A549 (cell line): ENCODE data around the gene KIR2DL1. TPM values are rescaled to one million over a fixed set of nuclear protein-coding genes. Genes with fewer than 3 reads are reported as not detected.
"Not testable (repeated sequence)": the region's sequence is repeated elsewhere in the genome, so short reads cannot be mapped to it uniquely, and the experiment has no call there.

Experiments
- ATAC-seq, 2 experiments: fragments of 200-7000 bp in 1 of 2; fragments of >200 bp in 1 of 2; cut with Nextera tagmentation in 1 of 2; cut with Tn5 transposase in 1 of 2; 3 replicates each; pipeline versions ENCODE4 v1.8.0 to v1.9.1; 2018 to 2020; ENCODE audit warnings: mild to moderate bottlenecking in 1 of 2, moderate library complexity in 1 of 2
- CTCF ChIA-PET: fragments of 300-600 bp; sonication (Branson Sonifier 250); formaldehyde crosslinking; extraction: SDS; loops from one replicate; lab custom pipeline; 2021; ENCODE audit warnings: antibody characterized with exemption, inconsistent platforms; lab: Yijun Ruan, JAX
- POLR2A ChIA-PET: fragments of 350-600 bp; formaldehyde crosslinking; extraction: SDS; loops from one replicate; lab custom pipeline; 2021; ENCODE audit warnings: antibody characterized with exemption, inconsistent platforms; lab: Yijun Ruan, JAX
- DNase-seq, 2 experiments: peaks; one replicate each; pipeline versions ENCODE4 v3.0.0 to v3.0.0-alpha.2; 2011 to 2016; ENCODE audit warnings: low read depth in 1 of 2, low spot score in 1 of 2
- FAIRE-seq: peaks from 2 replicates; lab custom pipeline; 2011; peaks lifted over from hg19 to GRCh38; lab: Jason Lieb, UNC
- H3K27ac ChIP-seq, 2 experiments: fragments of >200 bp; sonication (Bioruptor Twin); formaldehyde crosslinking; 3 replicates each; pipeline ENCODE4 v1.5.1; 2016 to 2017
- H3K4me1 ChIP-seq: fragments of >200 bp; sonication (Bioruptor Twin); formaldehyde crosslinking; 3 replicates; pipeline ENCODE4 v1.6.1; 2016
- H3K4me2 ChIP-seq: fragments of >200 bp; sonication (Bioruptor Twin); formaldehyde crosslinking; 3 replicates; pipeline ENCODE4 v1.6.1; 2016
- H3K4me3 ChIP-seq: fragments of >200 bp; sonication (Bioruptor Twin); formaldehyde crosslinking; 3 replicates; pipeline ENCODE4 v1.5.1; 2016
- H3K9me3 ChIP-seq: fragments of >200 bp; sonication (Bioruptor Twin); formaldehyde crosslinking; 3 replicates; pipeline ENCODE4 v1.6.1; 2016
- BCL3 ChIP-seq: fragments of >200 bp; sonication (Bioruptor Twin); formaldehyde crosslinking; IDR thresholded peaks from 3 replicates; pipeline ENCODE4 v1.6.1; 2016
- BHLHE40 ChIP-seq: IDR thresholded peaks from 2 replicates; pipeline ENCODE4 v1.6.1; 2012; ENCODE audit warnings: low read depth, low read length, inconsistent platforms
- CHD2 ChIP-seq: fragments of 150-350 bp; IDR thresholded peaks from 2 replicates; pipeline ENCODE4 v1.6.1; 2014; ENCODE audit warnings: low read length; ENCODE audit not compliant: partially characterized antibody
- E2F6 ChIP-seq: IDR thresholded peaks from 2 replicates; pipeline ENCODE4 v1.6.1; 2012; ENCODE audit warnings: low read depth, borderline replicate concordance
- HEYL ChIP-seq: fragments of 250-450 bp; sonication (Bioruptor Pico); IDR thresholded peaks from 2 replicates; pipeline ENCODE4 v1.8.0; 2021; ENCODE audit warnings: mild to moderate bottlenecking, moderate library complexity
- JUNB ChIP-seq: fragments of >200 bp; sonication (Bioruptor Twin); formaldehyde crosslinking; IDR thresholded peaks from 2 replicates; pipeline ENCODE4 v1.6.1; 2016
- KDM1A ChIP-seq: fragments of 200-600 bp; sonication (generic); IDR thresholded peaks from 2 replicates; pipeline ENCODE4 v1.6.1; 2016; ENCODE audit warnings: low read depth, mild to moderate bottlenecking
- KDM5A ChIP-seq: fragments of 200-600 bp; sonication (generic); IDR thresholded peaks from 2 replicates; pipeline ENCODE4 v1.6.1; 2016; ENCODE audit warnings: antibody characterized with exemption, mild to moderate bottlenecking
- MAFK ChIP-seq: fragments of 450-650 bp; IDR thresholded peaks from 2 replicates; pipeline ENCODE4 v1.6.1; 2014; ENCODE audit not compliant: partially characterized antibody
- NFE2L2 ChIP-seq: fragments of 150-350 bp; conservative IDR thresholded peaks from 2 replicates; pipeline ENCODE4 v1.6.1; 2014; ENCODE audit warnings: low read length
- PBX3 ChIP-seq: IDR thresholded peaks from 2 replicates; pipeline ENCODE4 v1.6.1; 2012
- PHF8 ChIP-seq: fragments of 200-600 bp; sonication (generic); IDR thresholded peaks from 2 replicates; pipeline ENCODE4 v1.6.1; 2016; ENCODE audit warnings: low read depth, mild to moderate bottlenecking, antibody characterized with exemption, moderate library complexity, borderline replicate concordance
- RAD21 ChIP-seq, 2 experiments: fragments of >200 bp in 1 of 2; sonication (Bioruptor Twin) in 1 of 2; formaldehyde crosslinking in 1 of 2; IDR thresholded peaks in 1 of 2; conservative IDR thresholded peaks in 1 of 2; 2 replicates in 1 of 2; 3 replicates in 1 of 2; pipeline ENCODE4 v1.6.1; 2012 to 2018; ENCODE audit warnings: inconsistent platforms in 1 of 2
- SREBF2 ChIP-seq: fragments of 450-650 bp; IDR thresholded peaks from 2 replicates; pipeline ENCODE4 v1.6.1; 2014; ENCODE audit warnings: mild to moderate bottlenecking, moderate library complexity
- ZC3H11A ChIP-seq: fragments of 450-650 bp; IDR thresholded peaks from 2 replicates; pipeline ENCODE4 v1.6.1; 2014; ENCODE audit warnings: antibody characterized with exemption, mild to moderate bottlenecking
- ZNF302 ChIP-seq: fragments of 250-450 bp; sonication (Bioruptor Pico); IDR thresholded peaks from 2 replicates; pipeline ENCODE4 v1.9.0; 2021; ENCODE audit warnings: inconsistent platforms, mild to moderate bottlenecking, moderate library complexity
- ZSCAN20 ChIP-seq: fragments of 250-450 bp; sonication (Bioruptor Pico); IDR thresholded peaks from 2 replicates; pipeline ENCODE4 v1.8.0; 2022; ENCODE audit warnings: mild to moderate bottlenecking, moderate library complexity
- WGBS: methylation state at CpG from one replicate; pipeline ENCODE4 v1.1.6; 2017; ENCODE audit errors: missing lambda C conversion rate; 5-methylcytosine and 5-hydroxymethylcytosine counted together
- polyA minus RNA-seq: library from RNA; depleted of rRNA, polyadenylated mRNA; stranded (reverse); fragments of >200 nt; gene quantifications from 2 replicates; pipeline ENCODE4 v1.2.3, GENCODE V29; 2011; rRNA and poly(A)+ RNA removed
- polyA plus RNA-seq, 4 experiments: library from polyadenylated mRNA; depleted of rRNA in 3 of 4; stranded (reverse); fragments of >200 nt; fragmentation: RNase III in 1 of 4; extraction: RNeasy Plus Mini Kit Qiagen cat#74134 plus additional on column Dnase treatment in 1 of 4; gene quantifications; 2 replicates in 3 of 4; 3 replicates in 1 of 4; pipeline ENCODE4 v1.2.3, GENCODE V29; 2011 to 2017
- TF ChIP-seq, protein P1 (sequence below): fragments of >200 bp; sonication (Bioruptor Twin); formaldehyde crosslinking; IDR thresholded peaks from 2 replicates; pipeline ENCODE4 v1.6.1; 2016
- TF ChIP-seq, protein P2 (sequence below): fragments of 200-600 bp; sonication (generic); IDR thresholded peaks from 2 replicates; pipeline ENCODE4 v1.6.1; 2016; ENCODE audit warnings: antibody characterized with exemption, mild to moderate bottlenecking, moderate library complexity

Gene KIR2DL1
- polyA plus RNA-seq (2011; rRNA removed), result not detected in 2 replicates
- not detected in 2 replicates for polyA plus RNA-seq (2012; cell fraction: cytosol; rRNA removed)
- 0.04 TPM in 1 of 2 replicates, not detected in the other for polyA plus RNA-seq (2012; cell fraction: nucleus; rRNA removed)
- not detected in 3 replicates for polyA plus RNA-seq (2017; fragmentation: RNase III; extraction: RNeasy Plus Mini Kit Qiagen cat#74134 plus additional on column Dnase treatment)
- polyA minus RNA-seq, result not detected in 2 replicates

DNA sequence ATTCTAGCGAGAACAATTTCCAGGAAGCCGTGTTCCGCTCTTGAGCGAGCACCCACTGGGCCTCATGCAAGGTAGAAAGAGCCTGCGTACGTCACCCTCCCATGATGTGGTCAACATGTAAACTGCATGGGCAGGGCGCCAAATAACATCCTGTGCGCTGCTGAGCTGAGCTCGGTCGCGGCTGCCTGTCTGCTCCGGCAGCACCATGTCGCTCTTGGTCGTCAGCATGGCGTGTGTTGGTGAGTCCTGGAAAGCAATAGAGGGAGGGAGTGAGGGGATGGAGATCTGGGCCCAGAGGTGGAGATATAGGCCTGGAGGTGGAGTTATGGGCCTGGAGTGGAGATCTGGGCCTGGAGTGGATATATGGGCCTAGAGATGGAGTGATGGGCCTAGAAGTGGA is at the start of gene KIR2DL1:
Gene KIR2DL1 (plus strand): TSS at position 148 of the 400 bp plus-strand sequence. CDS start 58 bp downstream, at position 206.
- DNase-seq, ATAC-seq, POLR2A ChIA-PET, H3K4me1 ChIP-seq, H3K27ac ChIP-seq, H3K4me3 ChIP-seq, FAIRE-seq, H3K4me2 ChIP-seq, CTCF ChIA-PET, H3K9me3 ChIP-seq: not testable (repeated sequence)
- WGBS, result 84% methylated on average over 15 of the region's 15 CpGs

DNA sequence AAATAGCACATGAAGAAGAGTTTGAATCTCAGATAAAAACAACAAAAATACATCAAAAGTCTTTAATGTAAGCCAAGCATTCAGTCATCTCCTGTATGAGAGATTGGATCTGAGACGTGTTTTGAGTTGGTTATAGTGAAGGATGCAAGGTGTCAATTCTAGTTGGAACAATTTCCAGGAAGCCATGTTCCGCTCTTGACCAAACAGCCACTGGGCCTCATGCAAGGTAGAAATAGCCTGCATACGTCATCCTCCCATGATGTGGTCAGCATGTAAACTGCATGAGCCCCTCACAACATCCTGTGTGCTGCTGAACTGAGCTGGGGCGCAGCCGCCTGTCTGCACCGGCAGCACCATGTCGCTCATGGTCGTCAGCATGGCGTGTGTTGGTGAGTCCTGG is 45.5 kb upstream of the KIR2DL1 start, which contains the start of gene KIR3DL3:
Gene KIR3DL3 (plus strand): TSS at position 301 of the 400 bp plus-strand sequence. CDS start 55 bp downstream, at position 356.
- no peak for DNase-seq
- no peak within 1 kb of the TSS for H3K27ac ChIP-seq
- 51% methylated on average over 8 of the region's 9 CpGs for WGBS
- H3K4me3 ChIP-seq, result no peak within 1 kb of the TSS
- no peak for TF ChIP-seq JUNB
- TF ChIP-seq KDM5A, result no peak
- TF ChIP-seq, protein P1, sequence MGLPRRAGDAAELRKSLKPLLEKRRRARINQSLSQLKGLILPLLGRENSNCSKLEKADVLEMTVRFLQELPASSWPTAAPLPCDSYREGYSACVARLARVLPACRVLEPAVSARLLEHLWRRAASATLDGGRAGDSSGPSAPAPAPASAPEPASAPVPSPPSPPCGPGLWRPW, result no peak
- no peak for TF ChIP-seq KDM1A
- TF ChIP-seq ZSCAN20 (CRISPR knock-in tag), result no peak
- no peak for TF ChIP-seq PBX3
- no peak for TF ChIP-seq PHF8
- no peak for TF ChIP-seq SREBF2
- TF ChIP-seq, protein P2, sequence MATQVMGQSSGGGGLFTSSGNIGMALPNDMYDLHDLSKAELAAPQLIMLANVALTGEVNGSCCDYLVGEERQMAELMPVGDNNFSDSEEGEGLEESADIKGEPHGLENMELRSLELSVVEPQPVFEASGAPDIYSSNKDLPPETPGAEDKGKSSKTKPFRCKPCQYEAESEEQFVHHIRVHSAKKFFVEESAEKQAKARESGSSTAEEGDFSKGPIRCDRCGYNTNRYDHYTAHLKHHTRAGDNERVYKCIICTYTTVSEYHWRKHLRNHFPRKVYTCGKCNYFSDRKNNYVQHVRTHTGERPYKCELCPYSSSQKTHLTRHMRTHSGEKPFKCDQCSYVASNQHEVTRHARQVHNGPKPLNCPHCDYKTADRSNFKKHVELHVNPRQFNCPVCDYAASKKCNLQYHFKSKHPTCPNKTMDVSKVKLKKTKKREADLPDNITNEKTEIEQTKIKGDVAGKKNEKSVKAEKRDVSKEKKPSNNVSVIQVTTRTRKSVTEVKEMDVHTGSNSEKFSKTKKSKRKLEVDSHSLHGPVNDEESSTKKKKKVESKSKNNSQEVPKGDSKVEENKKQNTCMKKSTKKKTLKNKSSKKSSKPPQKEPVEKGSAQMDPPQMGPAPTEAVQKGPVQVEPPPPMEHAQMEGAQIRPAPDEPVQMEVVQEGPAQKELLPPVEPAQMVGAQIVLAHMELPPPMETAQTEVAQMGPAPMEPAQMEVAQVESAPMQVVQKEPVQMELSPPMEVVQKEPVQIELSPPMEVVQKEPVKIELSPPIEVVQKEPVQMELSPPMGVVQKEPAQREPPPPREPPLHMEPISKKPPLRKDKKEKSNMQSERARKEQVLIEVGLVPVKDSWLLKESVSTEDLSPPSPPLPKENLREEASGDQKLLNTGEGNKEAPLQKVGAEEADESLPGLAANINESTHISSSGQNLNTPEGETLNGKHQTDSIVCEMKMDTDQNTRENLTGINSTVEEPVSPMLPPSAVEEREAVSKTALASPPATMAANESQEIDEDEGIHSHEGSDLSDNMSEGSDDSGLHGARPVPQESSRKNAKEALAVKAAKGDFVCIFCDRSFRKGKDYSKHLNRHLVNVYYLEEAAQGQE, result no peak
- TF ChIP-seq NFE2L2, result no peak
- TF ChIP-seq ZNF302 (CRISPR knock-in tag), result no peak
- TF ChIP-seq CHD2, result no peak
- no peak for TF ChIP-seq RAD21 (conservative IDR thresholded peaks at IDR 0.05 in 1 of 2, IDR thresholded peaks at IDR 0.05 in 1 of 2)
- TF ChIP-seq E2F6, result no peak
- no peak for TF ChIP-seq HEYL
- no peak for TF ChIP-seq MAFK
- no peak for TF ChIP-seq ZC3H11A
- no peak for TF ChIP-seq BHLHE40
- TF ChIP-seq BCL3, result no peak
- TF ChIP-seq, all 56 proteins: peak for 0
- FAIRE-seq (no peak), ATAC-seq (no peak)
- ChIA-PET POLR2A (no interaction called here), CTCF (no interaction called here)
- no peak within 1 kb of the TSS for H3K4me2 ChIP-seq
- H3K4me1 ChIP-seq, result no peaks in the 10 kb centered on the region
- peaks cover 24% of the 10 kb centered on the region; the same call in 2 of the 3 replicates for H3K9me3 ChIP-seq
